Measurements from ENCODE around the gene BID.

DNA sequence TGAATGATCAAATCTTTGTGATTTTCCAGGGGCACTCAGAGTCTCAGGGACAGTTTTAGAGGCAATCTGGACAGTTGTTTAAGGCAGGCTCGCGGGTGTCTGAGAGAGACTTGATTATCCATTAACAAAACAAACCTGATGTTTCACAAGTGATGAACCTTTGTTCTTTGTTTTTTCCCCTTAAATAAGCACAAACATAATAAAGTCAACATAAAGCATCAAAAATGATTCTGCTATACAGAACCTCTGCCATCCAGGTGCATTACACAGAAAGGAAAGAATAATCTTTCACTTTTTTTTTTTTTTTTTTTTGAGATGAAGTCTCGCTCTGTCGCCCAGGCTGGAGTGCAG lies 13.2 kb downstream of the BID start:
- TF ChIP-seq, protein P1, sequence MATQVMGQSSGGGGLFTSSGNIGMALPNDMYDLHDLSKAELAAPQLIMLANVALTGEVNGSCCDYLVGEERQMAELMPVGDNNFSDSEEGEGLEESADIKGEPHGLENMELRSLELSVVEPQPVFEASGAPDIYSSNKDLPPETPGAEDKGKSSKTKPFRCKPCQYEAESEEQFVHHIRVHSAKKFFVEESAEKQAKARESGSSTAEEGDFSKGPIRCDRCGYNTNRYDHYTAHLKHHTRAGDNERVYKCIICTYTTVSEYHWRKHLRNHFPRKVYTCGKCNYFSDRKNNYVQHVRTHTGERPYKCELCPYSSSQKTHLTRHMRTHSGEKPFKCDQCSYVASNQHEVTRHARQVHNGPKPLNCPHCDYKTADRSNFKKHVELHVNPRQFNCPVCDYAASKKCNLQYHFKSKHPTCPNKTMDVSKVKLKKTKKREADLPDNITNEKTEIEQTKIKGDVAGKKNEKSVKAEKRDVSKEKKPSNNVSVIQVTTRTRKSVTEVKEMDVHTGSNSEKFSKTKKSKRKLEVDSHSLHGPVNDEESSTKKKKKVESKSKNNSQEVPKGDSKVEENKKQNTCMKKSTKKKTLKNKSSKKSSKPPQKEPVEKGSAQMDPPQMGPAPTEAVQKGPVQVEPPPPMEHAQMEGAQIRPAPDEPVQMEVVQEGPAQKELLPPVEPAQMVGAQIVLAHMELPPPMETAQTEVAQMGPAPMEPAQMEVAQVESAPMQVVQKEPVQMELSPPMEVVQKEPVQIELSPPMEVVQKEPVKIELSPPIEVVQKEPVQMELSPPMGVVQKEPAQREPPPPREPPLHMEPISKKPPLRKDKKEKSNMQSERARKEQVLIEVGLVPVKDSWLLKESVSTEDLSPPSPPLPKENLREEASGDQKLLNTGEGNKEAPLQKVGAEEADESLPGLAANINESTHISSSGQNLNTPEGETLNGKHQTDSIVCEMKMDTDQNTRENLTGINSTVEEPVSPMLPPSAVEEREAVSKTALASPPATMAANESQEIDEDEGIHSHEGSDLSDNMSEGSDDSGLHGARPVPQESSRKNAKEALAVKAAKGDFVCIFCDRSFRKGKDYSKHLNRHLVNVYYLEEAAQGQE (IDR thresholded peaks at IDR 0.05; ENCODE audit: borderline replicate concordance) = no peak
- TF ChIP-seq, protein P2, sequence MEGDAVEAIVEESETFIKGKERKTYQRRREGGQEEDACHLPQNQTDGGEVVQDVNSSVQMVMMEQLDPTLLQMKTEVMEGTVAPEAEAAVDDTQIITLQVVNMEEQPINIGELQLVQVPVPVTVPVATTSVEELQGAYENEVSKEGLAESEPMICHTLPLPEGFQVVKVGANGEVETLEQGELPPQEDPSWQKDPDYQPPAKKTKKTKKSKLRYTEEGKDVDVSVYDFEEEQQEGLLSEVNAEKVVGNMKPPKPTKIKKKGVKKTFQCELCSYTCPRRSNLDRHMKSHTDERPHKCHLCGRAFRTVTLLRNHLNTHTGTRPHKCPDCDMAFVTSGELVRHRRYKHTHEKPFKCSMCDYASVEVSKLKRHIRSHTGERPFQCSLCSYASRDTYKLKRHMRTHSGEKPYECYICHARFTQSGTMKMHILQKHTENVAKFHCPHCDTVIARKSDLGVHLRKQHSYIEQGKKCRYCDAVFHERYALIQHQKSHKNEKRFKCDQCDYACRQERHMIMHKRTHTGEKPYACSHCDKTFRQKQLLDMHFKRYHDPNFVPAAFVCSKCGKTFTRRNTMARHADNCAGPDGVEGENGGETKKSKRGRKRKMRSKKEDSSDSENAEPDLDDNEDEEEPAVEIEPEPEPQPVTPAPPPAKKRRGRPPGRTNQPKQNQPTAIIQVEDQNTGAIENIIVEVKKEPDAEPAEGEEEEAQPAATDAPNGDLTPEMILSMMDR (IDR thresholded peaks at IDR 0.05; ENCODE audit: poor library complexity, severe bottlenecking) = no peak
- TF ChIP-seq EZH2 (IDR thresholded peaks at IDR 0.05; ENCODE audit: borderline replicate concordance, insufficient read depth, low read length, poor library complexity, severe bottlenecking) (no peak), EP300 (conservative IDR thresholded peaks at IDR 0.05; ENCODE audit: poor library complexity, severe bottlenecking) (no peak), POLR2AphosphoS5 (IDR thresholded peaks at IDR 0.05) (no peak), TAF1 (IDR thresholded peaks at IDR 0.05; ENCODE audit: low read depth) (no peak), RAD21 (conservative IDR thresholded peaks at IDR 0.05) (no peak), MXI1 (conservative IDR thresholded peaks at IDR 0.05; ENCODE audit: poor library complexity, severe bottlenecking) (no peak)

Data from neural cell (in vitro differentiated cells).